Measurements from ENCODE around the gene HAO2.

HAO2 gene

DNA sequence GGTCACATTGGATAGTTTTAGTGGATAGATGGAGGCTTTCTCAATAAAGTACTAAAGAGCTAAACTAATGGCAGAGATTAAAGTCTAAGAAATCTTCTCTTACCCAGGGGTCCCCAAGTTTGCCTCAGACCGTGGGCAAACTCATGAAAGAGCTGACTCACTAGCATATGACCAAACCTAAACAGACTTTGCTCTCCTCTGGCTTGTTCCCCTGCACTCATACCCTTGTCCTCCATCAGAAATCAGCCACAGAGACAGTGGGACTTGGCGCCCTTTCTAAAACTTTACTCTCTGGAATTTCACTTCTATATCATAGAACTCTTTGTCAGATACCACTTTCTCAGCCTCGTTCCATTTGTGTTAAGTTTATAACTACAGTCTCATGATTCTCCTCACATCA is 29.4 kb downstream of the HAO2 start:
- WGBS, 2 experiments (ENCODE audit: insufficient coverage in 2 of 2) = 71 to 92% methylated on average over 2 of the region's 3 CpGs
- no peaks in the 10 kb centered on the region for H3K4me1 ChIP-seq (ENCODE audit: control insufficient read depth, insufficient read depth, low read length, poor library complexity, severe bottlenecking)
- no peak overlapping the region for H3K27ac ChIP-seq (ENCODE audit: low read depth, low read length, severe bottlenecking)
- no peaks in the 10 kb centered on the region for H3K36me3 ChIP-seq (ENCODE audit: control insufficient read depth, insufficient read depth, low read length)
- H3K4me3 ChIP-seq (ENCODE audit: extremely low read depth, insufficient read depth, low read length, poor library complexity, severe bottlenecking) = no peak overlapping the region
- H3K9me3 ChIP-seq (ENCODE audit: control insufficient read depth, low read length) = no peaks in the 10 kb centered on the region

DNA sequence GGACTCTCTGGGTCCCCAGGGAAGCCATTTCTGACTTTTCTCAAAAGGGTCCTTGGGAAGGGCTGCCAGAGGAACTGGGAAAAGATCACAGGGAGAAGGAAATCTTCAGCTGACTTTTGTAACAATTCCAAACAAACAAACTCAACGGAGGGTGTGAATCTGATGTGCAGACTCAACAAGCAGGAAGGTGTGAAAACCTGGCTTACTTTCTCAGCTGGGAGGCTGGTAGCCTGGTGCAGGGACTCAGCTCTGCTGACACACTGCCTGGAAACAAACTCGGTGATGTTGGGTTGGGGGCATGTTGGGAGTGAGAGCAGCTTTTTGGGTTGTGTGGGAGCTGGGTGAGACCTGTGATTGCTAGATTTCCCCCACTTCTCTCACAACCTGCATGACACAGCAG is 36.2 kb downstream of the HAO2 start:
- H3K4me3 ChIP-seq (ENCODE audit: extremely low read depth, insufficient read depth, low read length, poor library complexity, severe bottlenecking) = no peak overlapping the region
- H3K27ac ChIP-seq (ENCODE audit: low read depth, low read length, severe bottlenecking) = no peak overlapping the region
- WGBS, 2 experiments (ENCODE audit: insufficient coverage in 2 of 2) = 57% methylated on average over 1 of the region's 2 CpGs; no CpG with 5 or more reads in 1 of the 2 experiments
- peaks cover 6% of the 10 kb centered on the region for H3K9me3 ChIP-seq (ENCODE audit: control insufficient read depth, low read length)
- H3K36me3 ChIP-seq (ENCODE audit: control insufficient read depth, insufficient read depth, low read length) = no peaks in the 10 kb centered on the region
- no peaks in the 10 kb centered on the region for H3K4me1 ChIP-seq (ENCODE audit: control insufficient read depth, insufficient read depth, low read length, poor library complexity, severe bottlenecking)

DNA sequence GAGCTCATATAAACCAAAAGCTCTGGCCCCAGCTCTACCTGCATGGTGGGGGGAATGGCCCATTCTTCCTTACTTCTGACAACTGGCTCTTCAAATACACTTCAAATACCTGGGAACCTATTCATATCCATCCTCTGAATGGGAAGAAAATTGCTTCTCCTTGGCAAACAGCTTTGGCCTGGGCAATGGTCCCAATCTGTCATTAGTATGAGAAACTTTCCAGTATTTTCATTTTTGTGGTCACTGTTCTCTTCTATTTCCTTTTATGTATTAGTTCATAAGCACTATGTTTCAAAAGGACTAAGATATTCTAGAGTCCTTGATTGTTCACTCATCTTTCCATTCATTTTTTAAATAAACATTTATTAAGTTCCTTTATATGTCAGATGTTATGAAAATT is 41.1 kb downstream of the HAO2 start:
- Histone ChIP-seq H3K4me1 (ENCODE audit: control insufficient read depth, insufficient read depth, low read length, poor library complexity, severe bottlenecking) (no peaks in the 10 kb centered on the region), H3K4me3 (ENCODE audit: extremely low read depth, insufficient read depth, low read length, poor library complexity, severe bottlenecking) (no peak overlapping the region), H3K9me3 (ENCODE audit: control insufficient read depth, low read length) (peaks cover 6% of the 10 kb centered on the region), H3K27ac (ENCODE audit: low read depth, low read length, severe bottlenecking) (no peak overlapping the region), H3K36me3 (ENCODE audit: control insufficient read depth, insufficient read depth, low read length) (no peaks in the 10 kb centered on the region)

DNA sequence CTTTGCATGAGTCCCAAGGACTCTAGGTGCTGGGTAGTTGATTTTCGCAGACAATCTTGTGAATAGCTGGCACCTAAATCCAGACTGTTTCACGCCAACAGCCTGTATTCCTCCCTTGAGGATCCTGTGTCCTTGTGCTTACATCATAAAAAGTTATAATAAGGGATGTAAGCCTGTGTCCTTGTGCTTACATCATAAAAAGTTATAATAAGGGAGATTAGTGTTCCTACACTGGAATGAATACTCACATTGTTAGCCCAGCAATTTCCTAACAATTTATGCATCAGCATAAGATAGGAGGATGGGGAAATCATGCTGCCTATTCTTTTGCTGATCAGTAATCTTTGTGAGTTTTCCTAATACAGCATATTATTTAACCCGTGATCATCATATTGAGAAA is 42.4 kb downstream of the HAO2 start:
- H3K4me1 ChIP-seq (ENCODE audit: control insufficient read depth, insufficient read depth, low read length, poor library complexity, severe bottlenecking) = no peaks in the 10 kb centered on the region
- 93% methylated on average over 3 of the region's 3 CpGs; no CpG with 5 or more reads in 1 of the 2 experiments for WGBS, 2 experiments (ENCODE audit: insufficient coverage in 2 of 2)
- no peak overlapping the region for H3K27ac ChIP-seq (ENCODE audit: low read depth, low read length, severe bottlenecking)
- no peak overlapping the region for H3K4me3 ChIP-seq (ENCODE audit: extremely low read depth, insufficient read depth, low read length, poor library complexity, severe bottlenecking)
- H3K36me3 ChIP-seq (ENCODE audit: control insufficient read depth, insufficient read depth, low read length) = no peaks in the 10 kb centered on the region
- peaks cover 6% of the 10 kb centered on the region for H3K9me3 ChIP-seq (ENCODE audit: control insufficient read depth, low read length)

DNA sequence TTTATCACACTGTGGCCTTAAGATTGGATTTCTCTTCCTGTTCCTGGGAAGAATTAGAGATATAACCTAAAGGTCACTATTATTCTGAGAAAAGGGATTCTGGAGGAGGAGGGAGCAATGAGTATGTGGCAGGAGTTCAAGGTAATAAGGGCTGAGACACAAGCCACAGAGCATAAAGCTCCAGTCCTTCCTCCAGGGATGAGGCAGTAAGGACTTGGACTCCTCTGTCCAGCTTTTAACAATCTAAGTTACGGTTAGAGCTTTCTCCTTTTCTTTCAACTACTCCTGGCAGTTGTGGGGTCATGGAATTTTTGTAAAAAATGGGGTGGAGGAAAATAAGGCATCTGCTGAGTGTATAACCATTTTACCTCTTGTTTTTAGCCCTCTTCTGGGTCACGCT is 46.4 kb downstream of the HAO2 start, which contains the start of gene HSD3B2:
HSD3B2 (plus strand) TSS at position 201 of the 400 bp plus-strand sequence. CDS start 270 bp downstream, outside the sequence.
- no peak within 1 kb of the TSS for H3K27ac ChIP-seq (ENCODE audit: low read depth, low read length, severe bottlenecking)
- no peaks in the 10 kb centered on the region for H3K4me1 ChIP-seq (ENCODE audit: control insufficient read depth, insufficient read depth, low read length, poor library complexity, severe bottlenecking)
- no peaks in the 10 kb centered on the region for H3K9me3 ChIP-seq (ENCODE audit: control insufficient read depth, low read length)
- no peak within 1 kb of the TSS for H3K4me3 ChIP-seq (ENCODE audit: extremely low read depth, insufficient read depth, low read length, poor library complexity, severe bottlenecking)
- no peaks in the 10 kb centered on the region for H3K36me3 ChIP-seq (ENCODE audit: control insufficient read depth, insufficient read depth, low read length)
- 100% methylated on average over 1 of the region's 2 CpGs for WGBS, 2 experiments (ENCODE audit: insufficient coverage in 2 of 2)

DNA sequence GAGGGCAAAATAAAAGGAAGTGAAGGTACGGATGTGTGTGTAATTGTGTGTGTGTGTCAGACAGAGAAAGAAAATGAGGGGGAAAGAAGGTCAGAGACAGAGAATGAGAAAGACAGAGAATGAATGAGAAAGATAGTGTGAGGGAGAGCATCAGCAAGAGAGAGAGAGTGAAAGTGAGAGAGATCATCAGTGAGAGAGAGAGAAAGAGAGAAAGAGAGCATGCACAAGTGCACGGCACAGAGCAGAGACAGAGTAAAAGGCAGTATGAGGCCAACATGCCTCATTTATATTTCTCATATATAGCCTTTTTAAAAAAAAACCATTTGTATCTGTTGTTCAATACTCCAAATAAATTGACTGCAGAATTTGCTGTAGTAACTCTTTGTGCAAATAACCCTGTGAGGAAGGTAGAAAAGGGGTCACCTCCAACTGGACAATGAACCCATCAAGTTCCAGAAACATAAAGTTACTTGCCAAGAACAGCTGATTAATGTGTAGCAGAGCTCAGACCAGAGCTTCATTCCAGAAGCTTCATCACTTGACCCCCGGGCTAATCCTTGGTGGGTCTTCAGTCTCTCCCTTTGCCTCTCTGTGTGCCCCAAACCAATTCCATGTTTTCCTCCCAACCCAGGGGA is 47.5 kb downstream of the HAO2 start:
- Histone ChIP-seq H3K27ac (ENCODE audit: low read depth, low read length, severe bottlenecking) (no peak overlapping the region), H3K4me3 (ENCODE audit: extremely low read depth, insufficient read depth, low read length, poor library complexity, severe bottlenecking) (no peak overlapping the region), H3K36me3 (ENCODE audit: control insufficient read depth, insufficient read depth, low read length) (no peaks in the 10 kb centered on the region), H3K9me3 (ENCODE audit: control insufficient read depth, low read length) (no peaks in the 10 kb centered on the region), H3K4me1 (ENCODE audit: control insufficient read depth, insufficient read depth, low read length, poor library complexity, severe bottlenecking) (no peaks in the 10 kb centered on the region)
- 92 to 100% methylated on average over 1 to 2 of the region's 3 CpGs for WGBS, 2 experiments (ENCODE audit: insufficient coverage in 2 of 2)

DNA sequence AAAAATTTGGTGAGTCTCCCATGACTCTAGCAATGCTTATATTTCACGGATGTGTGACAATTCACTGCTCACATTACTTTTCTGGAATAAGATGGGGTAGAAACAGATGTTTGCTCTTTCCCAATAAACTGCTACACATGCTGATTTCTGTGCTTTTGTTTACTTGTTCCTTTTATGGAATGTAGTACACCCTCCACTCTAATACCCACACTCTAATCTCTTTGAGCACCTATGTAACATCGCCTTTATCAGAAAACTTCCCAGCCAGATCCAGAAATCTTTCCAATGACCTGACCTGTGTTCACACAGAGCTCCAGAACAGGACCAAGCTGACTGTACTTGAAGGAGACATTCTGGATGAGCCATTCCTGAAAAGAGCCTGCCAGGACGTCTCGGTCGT is 50.5 kb downstream of the HAO2 start:
- Histone ChIP-seq H3K4me3 (ENCODE audit: extremely low read depth, insufficient read depth, low read length, poor library complexity, severe bottlenecking) (no peak overlapping the region), H3K4me1 (ENCODE audit: control insufficient read depth, insufficient read depth, low read length, poor library complexity, severe bottlenecking) (no peaks in the 10 kb centered on the region), H3K27ac (ENCODE audit: low read depth, low read length, severe bottlenecking) (no peak overlapping the region), H3K36me3 (ENCODE audit: control insufficient read depth, insufficient read depth, low read length) (no peaks in the 10 kb centered on the region), H3K9me3 (ENCODE audit: control insufficient read depth, low read length) (no peaks in the 10 kb centered on the region)
- 96 to 100% methylated on average over 4 of the region's 5 CpGs for WGBS, 2 experiments (ENCODE audit: insufficient coverage in 2 of 2)

DNA sequence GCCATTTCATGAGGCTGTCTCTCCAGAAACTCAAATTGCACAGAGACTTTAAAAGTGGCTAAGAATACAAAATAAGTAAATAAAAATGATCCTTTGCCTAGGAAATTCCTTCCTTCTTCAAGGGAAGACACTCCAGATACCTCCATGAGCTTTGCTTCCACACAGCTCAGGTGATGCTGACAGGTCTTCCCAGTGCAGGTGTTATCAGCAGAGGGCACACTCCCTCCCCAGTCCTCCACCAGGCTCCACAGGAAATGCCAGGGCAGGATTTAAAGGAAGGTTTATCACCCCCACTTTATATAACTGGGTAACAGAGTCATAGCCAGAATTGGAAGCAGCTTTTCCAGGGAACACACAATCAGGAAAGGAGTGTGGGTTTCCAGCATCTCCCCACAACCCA is 52.1 kb downstream of the HAO2 start:
- H3K9me3 ChIP-seq (ENCODE audit: control insufficient read depth, low read length) = no peaks in the 10 kb centered on the region

DNA sequence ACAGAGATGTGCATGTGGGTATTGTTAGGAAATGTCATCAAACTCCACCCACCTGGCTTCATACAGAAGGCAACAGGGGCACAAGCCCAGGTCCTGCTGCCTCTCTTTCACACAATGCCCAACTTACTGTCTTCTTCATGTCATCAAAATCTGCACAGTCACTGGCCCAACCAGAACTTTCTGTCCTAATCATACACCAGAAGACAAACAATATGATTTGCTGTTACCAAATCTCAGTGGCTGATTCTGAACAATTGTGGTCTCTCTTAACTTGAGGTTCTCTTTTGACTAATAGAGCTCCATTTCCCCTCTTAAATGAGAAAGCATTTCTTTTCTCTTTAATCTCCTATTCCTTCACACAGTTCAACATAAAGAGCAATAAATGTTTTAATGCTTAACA is 54.0 kb downstream of the HAO2 start:
- no peak overlapping the region for H3K4me3 ChIP-seq (ENCODE audit: extremely low read depth, insufficient read depth, low read length, poor library complexity, severe bottlenecking)
- no peaks in the 10 kb centered on the region for H3K9me3 ChIP-seq (ENCODE audit: control insufficient read depth, low read length)
- no peaks in the 10 kb centered on the region for H3K36me3 ChIP-seq (ENCODE audit: control insufficient read depth, insufficient read depth, low read length)
- H3K4me1 ChIP-seq (ENCODE audit: control insufficient read depth, insufficient read depth, low read length, poor library complexity, severe bottlenecking) = no peaks in the 10 kb centered on the region
- no peak overlapping the region for H3K27ac ChIP-seq (ENCODE audit: low read depth, low read length, severe bottlenecking)

More for the DNA sequence above, 52.1 kb downstream of the HAO2 start:
- H3K4me3 ChIP-seq (ENCODE audit: extremely low read depth, insufficient read depth, low read length, poor library complexity, severe bottlenecking) = no peak overlapping the region
- no peaks in the 10 kb centered on the region for H3K36me3 ChIP-seq (ENCODE audit: control insufficient read depth, insufficient read depth, low read length)
- H3K4me1 ChIP-seq (ENCODE audit: control insufficient read depth, insufficient read depth, low read length, poor library complexity, severe bottlenecking) = no peaks in the 10 kb centered on the region
- H3K27ac ChIP-seq (ENCODE audit: low read depth, low read length, severe bottlenecking) = no peak overlapping the region

DNA sequence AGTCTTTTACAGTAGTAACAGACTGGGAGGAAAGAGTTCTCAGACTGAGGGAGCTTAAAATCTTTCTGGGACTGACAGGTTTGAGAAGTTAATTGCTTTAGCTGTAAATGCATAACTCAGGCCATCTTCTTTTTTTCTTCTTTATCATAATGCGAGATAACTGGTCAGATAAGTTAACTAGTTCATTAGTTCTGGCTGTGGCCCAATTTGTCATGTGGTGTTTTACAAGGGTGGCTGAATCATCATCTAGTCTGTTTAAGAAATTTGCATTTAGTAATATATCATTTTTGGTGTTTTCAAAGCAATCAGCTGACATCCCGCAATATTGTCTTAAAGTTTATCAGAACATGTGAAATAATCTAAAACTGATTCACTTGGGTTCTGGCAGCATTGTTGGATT is 60.4 kb downstream of the HAO2 start:
- Histone ChIP-seq H3K9me3 (ENCODE audit: control insufficient read depth, low read length) (no peaks in the 10 kb centered on the region), H3K27ac (ENCODE audit: low read depth, low read length, severe bottlenecking) (no peak overlapping the region), H3K4me3 (ENCODE audit: extremely low read depth, insufficient read depth, low read length, poor library complexity, severe bottlenecking) (no peak overlapping the region), H3K36me3 (ENCODE audit: control insufficient read depth, insufficient read depth, low read length) (no peaks in the 10 kb centered on the region), H3K4me1 (ENCODE audit: control insufficient read depth, insufficient read depth, low read length, poor library complexity, severe bottlenecking) (no peaks in the 10 kb centered on the region)
- whole genome bisulfite sequencing, 2 experiments (ENCODE audit: insufficient coverage in 2 of 2) = 100% methylated on average over 1 of the region's 2 CpGs; no CpG with 5 or more reads in 1 of the 2 experiments

DNA sequence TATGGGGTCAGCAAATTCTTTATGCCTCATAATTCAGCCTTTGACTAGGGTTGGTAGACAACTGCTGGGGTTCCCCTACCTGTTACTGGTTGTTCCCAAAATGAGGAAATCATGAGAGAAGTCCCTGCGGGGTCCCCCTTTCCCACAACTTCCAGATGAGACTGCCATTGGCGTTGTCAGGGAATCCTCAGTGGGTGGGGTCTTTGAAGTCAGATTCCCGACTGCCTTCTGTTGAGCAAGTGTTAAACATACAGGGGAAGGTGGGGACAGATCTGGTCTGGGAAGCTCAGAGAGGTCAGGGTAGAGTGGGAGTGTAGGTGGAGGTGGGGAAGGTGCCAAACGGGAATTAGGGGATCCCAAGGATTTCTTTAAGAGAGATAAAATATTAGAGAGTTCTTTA is 61.1 kb downstream of the HAO2 start:
- no peaks in the 10 kb centered on the region for H3K9me3 ChIP-seq (ENCODE audit: control insufficient read depth, low read length)
- H3K4me3 ChIP-seq (ENCODE audit: extremely low read depth, insufficient read depth, low read length, poor library complexity, severe bottlenecking) = no peak overlapping the region
- WGBS, 2 experiments (ENCODE audit: insufficient coverage in 2 of 2) = 74 to 90% methylated on average over 2 to 3 of the region's 4 CpGs
- no peaks in the 10 kb centered on the region for H3K4me1 ChIP-seq (ENCODE audit: control insufficient read depth, insufficient read depth, low read length, poor library complexity, severe bottlenecking)
- no peaks in the 10 kb centered on the region for H3K36me3 ChIP-seq (ENCODE audit: control insufficient read depth, insufficient read depth, low read length)
- no peak overlapping the region for H3K27ac ChIP-seq (ENCODE audit: low read depth, low read length, severe bottlenecking)
